DND-41 (cell line): Measurements from ENCODE around the gene DPH6.

Experiments used
- CTCF ChIP-seq: IDR thresholded peaks from 2 replicates; pipeline ENCODE4 v1.5.1; 2012; ENCODE audit warnings: borderline replicate concordance, low read length, moderate library complexity, mild to moderate bottlenecking; ENCODE audit not compliant: poor library complexity, severe bottlenecking; ENCODE audit errors: extremely low read depth
- EZH2 ChIP-seq: IDR thresholded peaks from 3 replicates; pipeline ENCODE4 v1.6.1; 2012; ENCODE audit warnings: borderline replicate concordance, low read depth, mild to moderate bottlenecking, moderate library complexity, low read length, inconsistent platforms; ENCODE audit not compliant: severe bottlenecking

- TF ChIP-seq CTCF (no peak), EZH2 (no peak)
Observed at GRCh38 chr15:35448294-35448693, 97.7 kb downstream of the DPH6 start.
